Measurements from ENCODE around the gene TMBIM1. TPM values are rescaled to one million over a fixed set of nuclear protein-coding genes. Genes with fewer than 3 reads are reported as not detected.
A peak's percentile ranks its signal among the peaks of the same experiment; 100 is the strongest.

TMBIM1 gene
- total RNA-seq, 6 experiments from 2014 or later: 101 to 160 (median 126) TPM

DNA sequence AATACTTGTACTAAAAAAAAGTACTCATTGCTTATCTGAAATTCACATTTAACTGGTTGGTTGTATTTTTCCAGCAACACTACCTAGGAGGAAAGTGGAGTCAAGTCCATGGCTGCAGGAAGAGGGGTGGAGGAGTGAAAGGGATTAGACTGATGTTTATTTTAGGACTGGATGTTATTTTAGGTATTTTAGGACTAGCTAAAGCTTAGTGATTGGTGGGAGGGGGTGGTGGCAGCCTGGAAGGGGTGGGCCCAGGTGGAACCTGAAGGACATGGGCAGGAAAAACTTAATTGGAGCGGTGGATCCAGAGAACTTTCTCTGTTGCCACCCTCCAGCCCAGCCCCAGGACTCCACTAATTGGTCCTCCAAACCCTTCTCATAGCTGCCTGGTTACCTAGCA is 3.9 kb upstream of the TMBIM1 start:
- Histone ChIP-seq H3K4me3 (no peak overlapping the region), H3K36me3 (no peaks in the 10 kb centered on the region), H3K27me3 (no peaks in the 10 kb centered on the region), H3K27ac (peak overlapping the region in 1 of 3 donors; percentile 31), H3K4me1 (peaks cover 0 to 38% (median 17%) of the 10 kb centered on the region in 4 donors), H3K9me3 (no peaks in the 10 kb centered on the region)
- 100% methylated on average over 1 of the region's 1 CpG for WGBS (ENCODE audit: insufficient coverage, low coverage, low lambda C conversion rate, missing lambda C conversion rate)
- intact Hi-C loops (cut with DNase I): no loop called here
- ATAC-seq: no peak
- no peak for TF ChIP-seq POLR2A (IDR thresholded peaks at IDR 0.05)
- TF ChIP-seq, protein P1, sequence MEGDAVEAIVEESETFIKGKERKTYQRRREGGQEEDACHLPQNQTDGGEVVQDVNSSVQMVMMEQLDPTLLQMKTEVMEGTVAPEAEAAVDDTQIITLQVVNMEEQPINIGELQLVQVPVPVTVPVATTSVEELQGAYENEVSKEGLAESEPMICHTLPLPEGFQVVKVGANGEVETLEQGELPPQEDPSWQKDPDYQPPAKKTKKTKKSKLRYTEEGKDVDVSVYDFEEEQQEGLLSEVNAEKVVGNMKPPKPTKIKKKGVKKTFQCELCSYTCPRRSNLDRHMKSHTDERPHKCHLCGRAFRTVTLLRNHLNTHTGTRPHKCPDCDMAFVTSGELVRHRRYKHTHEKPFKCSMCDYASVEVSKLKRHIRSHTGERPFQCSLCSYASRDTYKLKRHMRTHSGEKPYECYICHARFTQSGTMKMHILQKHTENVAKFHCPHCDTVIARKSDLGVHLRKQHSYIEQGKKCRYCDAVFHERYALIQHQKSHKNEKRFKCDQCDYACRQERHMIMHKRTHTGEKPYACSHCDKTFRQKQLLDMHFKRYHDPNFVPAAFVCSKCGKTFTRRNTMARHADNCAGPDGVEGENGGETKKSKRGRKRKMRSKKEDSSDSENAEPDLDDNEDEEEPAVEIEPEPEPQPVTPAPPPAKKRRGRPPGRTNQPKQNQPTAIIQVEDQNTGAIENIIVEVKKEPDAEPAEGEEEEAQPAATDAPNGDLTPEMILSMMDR (IDR thresholded peaks at IDR 0.05): no peak
- DNase-seq: no peak

DNA sequence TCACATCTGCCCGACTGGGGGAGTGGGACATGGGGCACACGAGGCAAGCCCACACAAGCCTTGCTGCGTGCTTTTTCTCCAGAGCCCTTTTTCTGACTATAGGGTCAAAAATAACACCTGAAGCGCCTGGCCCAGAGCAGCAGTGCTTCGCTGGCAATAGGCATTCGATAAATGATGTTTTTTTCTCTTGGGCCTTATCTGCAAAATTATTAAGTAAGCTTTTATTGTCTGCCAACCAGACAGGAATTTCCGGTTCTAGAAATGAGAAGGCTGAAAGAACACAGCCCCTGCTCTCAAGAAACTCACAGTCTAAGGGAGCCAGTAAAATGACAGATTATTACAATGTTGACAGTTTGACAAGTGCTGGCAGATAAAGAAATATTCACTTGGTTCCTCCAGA is 2.7 kb upstream of the TMBIM1 start:
- H3K4me3 ChIP-seq: no peak overlapping the region
- H3K36me3 ChIP-seq: no peaks in the 10 kb centered on the region
- no peaks in the 10 kb centered on the region for H3K27me3 ChIP-seq
- TF ChIP-seq, protein P1 (IDR thresholded peaks at IDR 0.05): no peak
- no peak for TF ChIP-seq POLR2A (IDR thresholded peaks at IDR 0.05)
- 45% methylated on average over 5 of the region's 7 CpGs for WGBS (ENCODE audit: insufficient coverage, low coverage, low lambda C conversion rate, missing lambda C conversion rate)
- peaks cover 0 to 49% (median 21%) of the 10 kb centered on the region in 4 donors for H3K4me1 ChIP-seq
- no peak for ATAC-seq
- H3K27ac ChIP-seq: peak overlapping the region; percentile 38 to 99 (median 43)
- no peak for DNase-seq
- H3K9me3 ChIP-seq: no peaks in the 10 kb centered on the region
- intact Hi-C loops (cut with DNase I): no loop called here

DNA sequence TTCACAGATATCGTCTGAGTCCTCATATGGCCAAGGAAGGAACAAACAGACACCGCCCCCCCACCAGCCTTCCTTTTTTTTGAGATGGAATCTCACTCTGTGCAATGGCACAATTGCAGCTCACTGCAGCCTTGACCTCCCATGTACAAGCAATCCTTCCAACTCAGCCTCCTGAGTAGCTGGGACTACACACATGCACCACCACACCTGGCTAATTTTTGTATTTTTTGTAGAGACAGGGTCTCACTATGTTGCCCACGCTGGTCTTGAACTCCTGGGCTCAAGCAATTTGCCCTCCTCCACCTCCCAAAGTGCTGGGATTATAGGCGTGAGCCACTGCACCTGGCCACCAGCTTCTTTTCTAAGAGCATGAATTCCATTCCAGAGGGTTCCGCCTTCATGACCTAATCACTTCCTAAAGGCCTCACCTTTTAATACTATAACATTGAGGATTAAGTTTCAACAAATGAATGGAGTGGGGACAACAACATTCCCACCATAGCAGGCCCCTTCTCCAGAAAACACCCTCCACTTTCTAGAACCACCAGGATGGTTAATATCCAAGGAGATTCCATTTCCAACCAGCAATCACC is 2.2 kb upstream of the TMBIM1 start:
- WGBS (ENCODE audit: insufficient coverage, low coverage, low lambda C conversion rate, missing lambda C conversion rate): 85% methylated on average over 2 of the region's 5 CpGs
- Histone ChIP-seq H3K4me1 (peaks cover 0 to 54% (median 23%) of the 10 kb centered on the region in 4 donors), H3K27ac (peak overlapping the region; percentile 38 to 99 (median 43)), H3K36me3 (no peaks in the 10 kb centered on the region), H3K4me3 (no peak overlapping the region), H3K27me3 (no peaks in the 10 kb centered on the region), H3K9me3 (no peaks in the 10 kb centered on the region)
- ATAC-seq: no peak
- TF ChIP-seq POLR2A (IDR thresholded peaks at IDR 0.05): no peak
- TF ChIP-seq, protein P1 (IDR thresholded peaks at IDR 0.05): no peak
- intact Hi-C loops (cut with DNase I): no loop called here
- no peak for DNase-seq

DNA sequence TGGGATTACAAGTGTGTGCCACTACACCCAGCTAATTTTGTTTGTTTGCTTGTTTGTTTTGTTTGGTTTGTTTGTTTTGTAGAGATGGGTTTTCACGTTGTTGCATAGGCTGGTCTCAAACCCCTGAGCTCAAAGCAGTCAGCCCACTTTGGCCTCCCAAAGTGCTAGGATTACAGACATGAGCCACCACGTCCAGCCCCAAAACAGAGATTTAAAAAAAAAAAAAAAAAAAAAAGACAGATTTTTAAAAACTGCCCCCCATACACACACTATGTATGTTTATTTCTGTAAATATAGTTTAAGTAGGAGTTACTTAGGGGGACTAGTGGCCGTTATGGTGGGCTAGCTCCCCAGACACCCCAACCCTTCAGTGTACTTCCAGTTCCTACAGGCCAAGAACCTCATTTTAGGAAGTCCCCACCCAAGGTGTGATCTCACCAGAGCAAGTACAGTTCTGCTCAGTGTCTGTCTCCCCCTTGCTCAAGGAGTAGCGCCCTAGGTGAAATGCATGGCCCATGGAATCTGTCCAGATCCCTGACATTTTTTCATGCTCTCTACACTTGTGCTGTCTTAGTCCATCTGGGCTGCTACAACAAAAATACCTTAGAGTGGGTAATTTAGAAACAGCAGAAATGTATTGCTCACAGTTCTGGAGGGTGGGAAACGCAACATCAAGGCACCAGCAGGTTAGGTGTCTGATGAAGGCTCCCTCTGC is 1.6 kb upstream of the TMBIM1 start:
- Histone ChIP-seq H3K4me1 (peaks cover 0 to 61% (median 28%) of the 10 kb centered on the region in 4 donors), H3K27me3 (no peaks in the 10 kb centered on the region), H3K36me3 (no peaks in the 10 kb centered on the region), H3K4me3 (no peak overlapping the region), H3K9me3 (no peaks in the 10 kb centered on the region), H3K27ac (peak overlapping the region; percentile 95 to 100 (median 99))
- intact Hi-C loops (cut with DNase I): no loop called here
- WGBS (ENCODE audit: insufficient coverage, low coverage, low lambda C conversion rate, missing lambda C conversion rate): 43% methylated on average over 5 of the region's 5 CpGs
- TF ChIP-seq, protein P1 (IDR thresholded peaks at IDR 0.05): no peak
- TF ChIP-seq POLR2A (IDR thresholded peaks at IDR 0.05): no peak
- no peak for ATAC-seq
- no peak for DNase-seq

Measured in right lobe of liver (tissue), 6 donors.